Type B pancreatic cell (in vitro differentiated cells): ENCODE results near the gene GATA5. TPM values are rescaled to one million over a fixed set of nuclear protein-coding genes. Genes with fewer than 3 reads are reported as not detected.

ENCODE experiments used
- DNase-seq: peaks from one replicate; pipeline ENCODE4 v3.0.0; 2021; ENCODE audit warnings: mixed read lengths; ENCODE audit not compliant: unreplicated experiment; ENCODE audit errors: extremely low spot score
- H3K27ac Mint-ChIP-seq: 2 replicates; pipeline ENCODE4 v1.8.0; 2021; ENCODE audit warnings: mild to moderate bottlenecking, mixed read lengths
- H3K27me3 Mint-ChIP-seq: 2 replicates; pipeline ENCODE4 v1.8.0; 2021; ENCODE audit warnings: mixed read lengths
- H3K36me3 Mint-ChIP-seq: 2 replicates; pipeline ENCODE4 v1.8.0; 2021; ENCODE audit warnings: mixed read lengths
- H3K4me1 Mint-ChIP-seq: one replicate; pipeline ENCODE4 v1.8.0; 2021; ENCODE audit warnings: mixed read lengths; ENCODE audit not compliant: unreplicated experiment
- H3K4me3 Mint-ChIP-seq: 2 replicates; pipeline ENCODE4 v1.8.0; 2021; ENCODE audit warnings: mild to moderate bottlenecking, mixed read lengths
- H3K9me3 Mint-ChIP-seq: 2 replicates; pipeline ENCODE4 v1.8.0; 2021; ENCODE audit warnings: mixed read lengths
- CTCF ChIP-seq: fragments of 200-600 bp; sonication (generic); conservative IDR thresholded peaks from 2 replicates; pipeline ENCODE4 v1.5.0; 2021; ENCODE audit warnings: antibody characterized with exemption, mild to moderate bottlenecking
- total RNA-seq: library from RNA; stranded (reverse); gene quantifications from 2 replicates; pipeline ENCODE4 v1.2.1, GENCODE V29; 2021; ENCODE audit warnings: low replicate concordance

Gene GATA5
- total RNA-seq, 1 donor from 2014 or later, result 10.8 TPM

DNA sequence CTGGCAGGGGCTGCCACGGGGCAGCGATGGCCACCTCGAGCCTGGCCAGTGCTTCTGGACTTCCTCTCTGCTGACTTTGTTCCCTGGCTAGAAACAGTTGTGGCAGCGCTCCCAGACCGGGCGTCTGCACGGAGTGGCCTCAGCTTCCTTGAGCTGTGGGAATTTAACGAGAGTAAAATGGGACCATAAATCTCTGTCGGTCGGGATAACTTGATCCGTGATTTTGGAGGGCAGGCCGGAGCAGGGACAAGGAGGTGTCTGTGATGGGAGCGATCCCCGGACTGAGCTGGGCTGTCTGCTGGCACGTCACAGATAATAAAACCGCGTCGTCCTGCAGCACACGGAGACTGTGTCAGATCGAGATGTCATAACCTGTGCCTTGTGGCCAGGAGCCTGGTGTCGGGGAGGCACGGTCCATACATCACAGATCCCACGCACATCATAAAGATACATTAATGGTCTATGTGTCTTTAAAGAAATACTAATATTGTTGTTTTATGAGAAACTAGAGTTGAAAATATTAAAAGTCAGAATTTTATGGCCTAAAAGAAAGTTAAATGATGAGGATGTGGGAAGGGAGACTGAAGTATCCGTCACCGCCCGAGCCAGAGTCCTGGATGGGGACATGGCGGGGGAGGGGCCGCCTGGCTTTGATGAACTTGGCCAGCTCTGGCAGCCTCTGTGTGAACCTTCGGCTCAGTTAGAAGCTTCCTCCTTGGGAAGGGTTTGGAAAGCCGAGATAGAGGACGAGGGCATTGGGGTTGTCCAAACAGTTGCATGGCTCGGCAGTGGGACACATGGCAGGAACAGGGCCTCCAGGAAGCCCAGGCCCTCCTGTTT, 41.9 kb downstream of the GATA5 start:
- Mint-ChIP-seq H3K9me3 (no peaks in the 10 kb centered on the region), H3K27me3 (no peaks in the 10 kb centered on the region), H3K4me3 (peak overlapping the region; percentile 23), H3K4me1 (peaks cover 23% of the 10 kb centered on the region), H3K36me3 (no peaks in the 10 kb centered on the region), H3K27ac (no peak overlapping the region)
- no peak for TF ChIP-seq CTCF
- DNase-seq, result no peak

DNA sequence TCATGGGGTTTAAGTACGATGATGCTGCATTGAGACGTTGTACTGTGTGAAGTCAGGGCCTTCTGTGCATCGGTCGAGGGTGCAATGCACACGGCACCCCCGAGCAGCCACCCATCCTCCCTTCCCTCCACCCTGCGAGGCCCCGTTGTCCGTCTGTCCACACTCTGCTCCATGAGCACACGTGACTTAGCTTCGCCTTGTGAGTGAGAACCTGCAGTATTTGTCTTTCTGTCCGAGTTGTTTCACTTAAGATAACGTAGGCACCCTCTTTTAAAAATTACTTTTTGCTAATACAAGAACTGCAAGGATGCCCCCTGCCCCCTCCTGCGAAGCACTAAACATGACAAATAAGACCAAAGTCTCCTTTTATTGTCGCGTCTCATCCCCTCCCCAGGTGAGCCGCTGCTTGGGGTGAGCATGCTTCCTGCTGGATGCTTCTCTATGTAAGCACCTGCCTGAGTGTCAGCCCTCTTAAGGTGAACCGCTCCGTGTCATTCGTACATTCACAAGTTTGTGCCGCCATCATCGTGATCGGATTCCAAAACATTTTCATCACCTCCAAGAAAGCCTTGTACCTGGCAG, 44.8 kb downstream of the GATA5 start:
- Mint-ChIP-seq H3K9me3 (no peaks in the 10 kb centered on the region), H3K36me3 (no peaks in the 10 kb centered on the region), H3K27ac (peak overlapping the region; percentile 87), H3K27me3 (no peaks in the 10 kb centered on the region), H3K4me3 (peak overlapping the region; percentile 56), H3K4me1 (peaks cover 26% of the 10 kb centered on the region)
- no peak for DNase-seq
- TF ChIP-seq CTCF, result no peak

DNA sequence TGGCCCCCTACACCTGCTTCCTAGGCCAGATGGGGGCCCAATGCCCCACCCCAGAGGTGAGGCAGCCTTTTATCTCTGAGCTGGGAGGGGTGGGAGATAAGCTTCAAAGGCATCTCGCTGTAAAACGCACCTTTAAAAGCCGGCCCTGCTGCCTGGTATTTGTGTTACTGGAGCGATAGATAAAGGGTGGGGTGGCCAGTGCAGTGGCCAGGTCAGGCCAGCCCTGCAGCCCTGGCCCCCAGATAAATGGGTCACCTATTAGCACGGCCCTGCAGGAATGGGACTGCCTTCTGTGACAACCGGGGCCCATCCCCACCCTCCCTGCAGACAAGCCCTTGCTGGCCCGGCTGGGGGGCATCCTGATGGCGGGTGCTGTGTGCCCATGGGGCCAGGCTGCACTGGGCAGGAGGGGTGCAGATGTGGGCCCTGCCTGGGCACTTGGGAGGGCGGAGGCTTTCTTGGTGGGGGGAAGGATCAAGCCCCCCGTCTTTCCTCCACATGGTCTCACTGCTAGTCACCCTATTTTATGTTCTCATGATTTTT, 45.4 kb downstream of the GATA5 start:
- DNase-seq, result no peak
- no peak for TF ChIP-seq CTCF
- no peaks in the 10 kb centered on the region for H3K36me3 Mint-ChIP-seq
- no peaks in the 10 kb centered on the region for H3K9me3 Mint-ChIP-seq
- peak overlapping the region; percentile 87 for H3K27ac Mint-ChIP-seq
- peak overlapping the region; percentile 56 for H3K4me3 Mint-ChIP-seq
- no peaks in the 10 kb centered on the region for H3K27me3 Mint-ChIP-seq
- H3K4me1 Mint-ChIP-seq, result peaks cover 24% of the 10 kb centered on the region

DNA sequence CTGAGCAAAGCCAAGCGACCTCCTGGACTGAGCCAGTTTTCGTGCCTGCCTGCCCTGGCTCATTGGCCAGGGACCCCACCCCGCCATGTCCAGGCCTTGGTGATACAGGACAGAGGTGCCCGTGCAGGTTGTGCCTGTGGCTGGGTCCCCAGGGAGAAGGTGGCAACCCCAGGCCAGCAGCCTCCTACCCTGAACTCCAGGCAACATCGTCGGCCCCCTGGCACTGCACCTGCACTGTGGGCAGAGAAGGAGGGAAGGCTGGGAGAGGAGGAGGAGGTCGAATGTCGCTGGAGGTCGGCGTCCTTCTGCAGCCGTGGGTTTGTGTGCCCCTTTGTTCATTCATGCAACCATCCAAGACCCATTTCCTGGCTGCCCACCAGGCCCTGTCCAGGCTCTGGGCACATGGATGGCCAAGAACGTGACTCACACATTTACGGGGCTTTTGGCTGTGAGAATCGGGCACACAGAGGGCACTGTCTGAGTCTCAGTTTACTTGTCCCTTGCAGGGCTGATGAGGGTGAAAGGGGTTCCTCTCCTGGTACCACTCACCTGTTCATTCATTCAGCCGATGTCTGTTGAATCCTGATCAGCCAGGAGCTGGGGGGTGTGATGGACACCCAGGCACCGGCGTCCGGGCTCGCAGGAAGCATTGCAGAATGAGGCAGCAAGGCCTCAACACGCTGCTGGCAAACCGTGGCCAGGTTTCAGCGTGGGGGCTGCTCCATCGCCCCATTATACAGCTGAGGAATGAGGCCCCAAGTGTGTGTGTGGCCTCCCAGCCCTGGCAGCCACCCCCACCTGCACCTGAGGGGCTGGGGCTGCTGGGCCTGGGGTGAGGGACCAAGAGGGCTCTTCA, 46.1 kb downstream of the GATA5 start:
- Mint-ChIP-seq H3K27ac (no peak overlapping the region), H3K4me3 (no peak overlapping the region), H3K36me3 (no peaks in the 10 kb centered on the region), H3K4me1 (peaks cover 21% of the 10 kb centered on the region), H3K27me3 (no peaks in the 10 kb centered on the region), H3K9me3 (no peaks in the 10 kb centered on the region)
- no peak for DNase-seq
- TF ChIP-seq CTCF, result no peak
